HepG2 (cell line): ENCODE results near the gene PRXL2B. TPM values are rescaled to one million over a fixed set of nuclear protein-coding genes. Genes with fewer than 3 reads are reported as not detected.

Source experiments
- FOXC1 ChIP-seq: sonication (generic); formaldehyde crosslinking; IDR thresholded peaks from 2 replicates; pipeline ENCODE4 v1.8.0; 2022; ENCODE audit warnings: mild to moderate bottlenecking, missing genetic modification reagents, borderline replicate concordance
- GATA4 ChIP-seq: sonication (generic); IDR thresholded peaks from 2 replicates; pipeline ENCODE4 v1.6.1; 2016; ENCODE audit warnings: antibody characterized with exemption, low read depth, borderline replicate concordance
- HNF4A ChIP-seq: sonication (generic); formaldehyde crosslinking; IDR thresholded peaks from 2 replicates; pipeline ENCODE4 v1.4.0; 2020; ENCODE audit warnings: missing genetic modification reagents
- JUNB ChIP-seq: sonication (generic); formaldehyde crosslinking; IDR thresholded peaks from 2 replicates; pipeline ENCODE4 v1.8.0; 2022; ENCODE audit warnings: missing genetic modification reagents, mild to moderate bottlenecking, borderline replicate concordance
- KDM6A ChIP-seq: IDR thresholded peaks from 2 replicates; pipeline ENCODE4 v1.6.1; 2016; ENCODE audit warnings: low read depth
- REL ChIP-seq: sonication (generic); formaldehyde crosslinking; conservative IDR thresholded peaks from 2 replicates; pipeline ENCODE4 v1.8.0; 2022; ENCODE audit warnings: mild to moderate bottlenecking, missing genetic modification reagents, moderate library complexity
- RORA ChIP-seq: sonication (generic); formaldehyde crosslinking; IDR thresholded peaks from 2 replicates; pipeline ENCODE4 v1.5.0; 2020; ENCODE audit warnings: mild to moderate bottlenecking, missing genetic modification reagents, moderate library complexity
- RXRB ChIP-seq: IDR thresholded peaks from 2 replicates; pipeline ENCODE4 v1.6.1; 2016; ENCODE audit warnings: borderline replicate concordance, missing genetic modification reagents, missing compliant biosample characterization
- SAP130 ChIP-seq: IDR thresholded peaks from 2 replicates; pipeline ENCODE4 v1.6.1; 2016; ENCODE audit warnings: low read depth
- SMAD3 ChIP-seq: sonication (generic); formaldehyde crosslinking; IDR thresholded peaks from 2 replicates; pipeline ENCODE4 v1.4.0; 2020; ENCODE audit warnings: missing genetic modification reagents
- STAG1 ChIP-seq: sonication (generic); formaldehyde crosslinking; IDR thresholded peaks from 2 replicates; pipeline ENCODE4 v1.4.0; 2020; ENCODE audit warnings: missing genetic modification reagents
- TOPORS ChIP-seq: sonication (generic); formaldehyde crosslinking; IDR thresholded peaks from 2 replicates; pipeline ENCODE4 v1.8.0; 2023; ENCODE audit warnings: mild to moderate bottlenecking, missing genetic modification reagents
- ZNF431 ChIP-seq: sonication (generic); formaldehyde crosslinking; IDR thresholded peaks from 2 replicates; pipeline ENCODE4 v1.9.0; 2022; ENCODE audit warnings: missing genetic modification reagents, low read depth, mild to moderate bottlenecking, borderline replicate concordance
- ZNF468 ChIP-seq: sonication (generic); formaldehyde crosslinking; IDR thresholded peaks from 2 replicates; pipeline ENCODE4 v1.8.0; 2022; ENCODE audit warnings: mild to moderate bottlenecking, moderate library complexity, missing genetic modification reagents
- polyA plus RNA-seq, 8 experiments: library from polyadenylated mRNA; depleted of rRNA in 3 of 8; stranded (reverse) in 7 of 8; unstranded in 1 of 8; fragments of >200 nt; fragmentation: Illumina TruSeq in 4 of 8; extraction: Trizol in 4 of 8; gene quantifications; 2 replicates each; pipeline versions ENCODE4 v1.2.1 to v1.2.3, GENCODE V29; 2011 to 2016; ENCODE audit warnings: low read depth in 4 of 8, missing spikeins in 1 of 8, mixed read lengths in 1 of 8; ENCODE audit not compliant: insufficient read depth in 1 of 8
- total RNA-seq, 5 experiments: library from RNA; depleted of rRNA; stranded (reverse); fragments of >200 nt; fragmentation: Illumina TruSeq; extraction: Trizol; gene quantifications; 2 replicates each; pipeline ENCODE4 v1.2.3, GENCODE V29; 2016; ENCODE audit warnings: low read depth in 1 of 5
- TF ChIP-seq, protein P1 (sequence below): sonication (generic); formaldehyde crosslinking; IDR thresholded peaks from 2 replicates; pipeline ENCODE4 v1.5.1; 2020; ENCODE audit warnings: missing genetic modification reagents, mild to moderate bottlenecking, borderline replicate concordance
- TF ChIP-seq, protein P2 (sequence below): sonication (generic); formaldehyde crosslinking; IDR thresholded peaks from 2 replicates; pipeline ENCODE4 v1.5.0; 2020; ENCODE audit warnings: mild to moderate bottlenecking, low read depth, missing genetic modification reagents, borderline replicate concordance
- TF ChIP-seq, protein P3 (sequence below): sonication (generic); formaldehyde crosslinking; IDR thresholded peaks from 2 replicates; pipeline ENCODE4 v1.4.0; 2020; ENCODE audit warnings: missing genetic modification reagents, borderline replicate concordance
- TF ChIP-seq, protein P4 (sequence below): sonication (generic); formaldehyde crosslinking; IDR thresholded peaks from 2 replicates; pipeline ENCODE4 v1.4.0; 2020; ENCODE audit warnings: mild to moderate bottlenecking, missing genetic modification reagents, borderline replicate concordance
- TF ChIP-seq, protein P5 (sequence below): sonication (generic); formaldehyde crosslinking; IDR thresholded peaks from 2 replicates; pipeline ENCODE4 v1.4.0; 2020; ENCODE audit warnings: missing genetic modification reagents

The PRXL2B gene
- total and polyA plus RNA-seq, 2 of the 13 experiments (the other 11 are each of a cell fraction or from before 2014, with no cell fraction given), result 16.8 to 22.1 TPM

DNA sequence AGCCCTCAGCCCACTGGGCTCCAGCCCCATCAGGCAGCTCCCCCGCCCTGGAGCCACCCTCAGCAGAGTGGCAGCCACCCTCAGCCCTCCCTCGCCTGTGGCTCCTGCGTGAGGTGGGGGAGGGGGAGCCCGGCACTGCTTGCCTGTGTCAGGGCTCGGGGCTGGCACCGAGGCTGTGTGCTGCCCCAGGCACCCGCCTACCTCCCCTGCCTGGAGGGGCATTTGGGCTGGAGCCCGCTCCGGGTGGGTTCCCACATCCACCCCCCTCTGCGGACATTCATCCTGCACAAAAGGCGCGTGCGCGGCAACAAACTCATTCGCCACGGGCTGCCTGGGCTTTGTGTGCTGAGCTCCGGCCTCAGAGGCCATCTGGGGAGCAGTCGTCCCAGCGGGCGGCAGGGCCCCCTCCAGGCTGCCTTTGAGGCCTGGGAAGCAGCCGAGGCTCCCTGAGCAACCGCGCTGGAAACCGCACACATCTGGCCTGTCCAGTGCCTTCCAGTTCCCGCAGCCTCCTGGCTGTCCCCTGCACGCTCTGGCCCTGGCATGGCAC, 43.0 kb upstream of the PRXL2B start (continued):
- no peak for TF ChIP-seq ZNF431 (CRISPR knock-in tag)
- peak; percentile 32; the same call in 1 of the 2 replicates for TF ChIP-seq SAP130 (CRISPR knock-in tag)
- no peak for TF ChIP-seq FOXC1 (CRISPR knock-in tag)
- TF ChIP-seq, protein P1, sequence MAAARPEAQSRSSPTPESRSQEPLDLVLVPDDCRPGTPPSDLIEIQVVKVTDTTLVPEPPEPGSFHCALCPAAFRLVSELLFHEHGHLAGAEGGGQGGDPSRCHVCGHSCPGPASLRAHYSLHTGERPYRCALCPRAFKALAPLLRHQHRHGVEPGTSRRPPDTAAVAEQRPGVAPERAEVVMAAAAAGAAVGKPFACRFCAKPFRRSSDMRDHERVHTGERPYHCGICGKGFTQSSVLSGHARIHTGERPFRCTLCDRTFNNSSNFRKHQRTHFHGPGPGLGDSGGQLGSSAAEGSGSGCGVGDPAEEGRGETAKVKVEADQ, result 0 out of 2 replicates have a peak, but pooled peaks have one; percentile 25
- TF ChIP-seq REL (CRISPR knock-in tag), result no peak
- TF ChIP-seq, protein P2, sequence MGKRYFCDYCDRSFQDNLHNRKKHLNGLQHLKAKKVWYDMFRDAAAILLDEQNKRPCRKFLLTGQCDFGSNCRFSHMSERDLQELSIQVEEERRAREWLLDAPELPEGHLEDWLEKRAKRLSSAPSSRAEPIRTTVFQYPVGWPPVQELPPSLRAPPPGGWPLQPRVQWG (CRISPR knock-in tag), result no peak
- TF ChIP-seq, protein P3, sequence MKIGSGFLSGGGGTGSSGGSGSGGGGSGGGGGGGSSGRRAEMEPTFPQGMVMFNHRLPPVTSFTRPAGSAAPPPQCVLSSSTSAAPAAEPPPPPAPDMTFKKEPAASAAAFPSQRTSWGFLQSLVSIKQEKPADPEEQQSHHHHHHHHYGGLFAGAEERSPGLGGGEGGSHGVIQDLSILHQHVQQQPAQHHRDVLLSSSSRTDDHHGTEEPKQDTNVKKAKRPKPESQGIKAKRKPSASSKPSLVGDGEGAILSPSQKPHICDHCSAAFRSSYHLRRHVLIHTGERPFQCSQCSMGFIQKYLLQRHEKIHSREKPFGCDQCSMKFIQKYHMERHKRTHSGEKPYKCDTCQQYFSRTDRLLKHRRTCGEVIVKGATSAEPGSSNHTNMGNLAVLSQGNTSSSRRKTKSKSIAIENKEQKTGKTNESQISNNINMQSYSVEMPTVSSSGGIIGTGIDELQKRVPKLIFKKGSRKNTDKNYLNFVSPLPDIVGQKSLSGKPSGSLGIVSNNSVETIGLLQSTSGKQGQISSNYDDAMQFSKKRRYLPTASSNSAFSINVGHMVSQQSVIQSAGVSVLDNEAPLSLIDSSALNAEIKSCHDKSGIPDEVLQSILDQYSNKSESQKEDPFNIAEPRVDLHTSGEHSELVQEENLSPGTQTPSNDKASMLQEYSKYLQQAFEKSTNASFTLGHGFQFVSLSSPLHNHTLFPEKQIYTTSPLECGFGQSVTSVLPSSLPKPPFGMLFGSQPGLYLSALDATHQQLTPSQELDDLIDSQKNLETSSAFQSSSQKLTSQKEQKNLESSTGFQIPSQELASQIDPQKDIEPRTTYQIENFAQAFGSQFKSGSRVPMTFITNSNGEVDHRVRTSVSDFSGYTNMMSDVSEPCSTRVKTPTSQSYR (CRISPR knock-in tag), result peak; percentile 87
- TF ChIP-seq RXRB, result no peak
- TF ChIP-seq JUNB, result no peak
- no peak for TF ChIP-seq TOPORS (CRISPR knock-in tag)
- TF ChIP-seq ZNF468 (CRISPR knock-in tag), result no peak
- TF ChIP-seq STAG1 (CRISPR knock-in tag), result peak; percentile 20; the same call in 1 of the 2 replicates
- TF ChIP-seq RORA (CRISPR knock-in tag), result no peak
- TF ChIP-seq, protein P4, sequence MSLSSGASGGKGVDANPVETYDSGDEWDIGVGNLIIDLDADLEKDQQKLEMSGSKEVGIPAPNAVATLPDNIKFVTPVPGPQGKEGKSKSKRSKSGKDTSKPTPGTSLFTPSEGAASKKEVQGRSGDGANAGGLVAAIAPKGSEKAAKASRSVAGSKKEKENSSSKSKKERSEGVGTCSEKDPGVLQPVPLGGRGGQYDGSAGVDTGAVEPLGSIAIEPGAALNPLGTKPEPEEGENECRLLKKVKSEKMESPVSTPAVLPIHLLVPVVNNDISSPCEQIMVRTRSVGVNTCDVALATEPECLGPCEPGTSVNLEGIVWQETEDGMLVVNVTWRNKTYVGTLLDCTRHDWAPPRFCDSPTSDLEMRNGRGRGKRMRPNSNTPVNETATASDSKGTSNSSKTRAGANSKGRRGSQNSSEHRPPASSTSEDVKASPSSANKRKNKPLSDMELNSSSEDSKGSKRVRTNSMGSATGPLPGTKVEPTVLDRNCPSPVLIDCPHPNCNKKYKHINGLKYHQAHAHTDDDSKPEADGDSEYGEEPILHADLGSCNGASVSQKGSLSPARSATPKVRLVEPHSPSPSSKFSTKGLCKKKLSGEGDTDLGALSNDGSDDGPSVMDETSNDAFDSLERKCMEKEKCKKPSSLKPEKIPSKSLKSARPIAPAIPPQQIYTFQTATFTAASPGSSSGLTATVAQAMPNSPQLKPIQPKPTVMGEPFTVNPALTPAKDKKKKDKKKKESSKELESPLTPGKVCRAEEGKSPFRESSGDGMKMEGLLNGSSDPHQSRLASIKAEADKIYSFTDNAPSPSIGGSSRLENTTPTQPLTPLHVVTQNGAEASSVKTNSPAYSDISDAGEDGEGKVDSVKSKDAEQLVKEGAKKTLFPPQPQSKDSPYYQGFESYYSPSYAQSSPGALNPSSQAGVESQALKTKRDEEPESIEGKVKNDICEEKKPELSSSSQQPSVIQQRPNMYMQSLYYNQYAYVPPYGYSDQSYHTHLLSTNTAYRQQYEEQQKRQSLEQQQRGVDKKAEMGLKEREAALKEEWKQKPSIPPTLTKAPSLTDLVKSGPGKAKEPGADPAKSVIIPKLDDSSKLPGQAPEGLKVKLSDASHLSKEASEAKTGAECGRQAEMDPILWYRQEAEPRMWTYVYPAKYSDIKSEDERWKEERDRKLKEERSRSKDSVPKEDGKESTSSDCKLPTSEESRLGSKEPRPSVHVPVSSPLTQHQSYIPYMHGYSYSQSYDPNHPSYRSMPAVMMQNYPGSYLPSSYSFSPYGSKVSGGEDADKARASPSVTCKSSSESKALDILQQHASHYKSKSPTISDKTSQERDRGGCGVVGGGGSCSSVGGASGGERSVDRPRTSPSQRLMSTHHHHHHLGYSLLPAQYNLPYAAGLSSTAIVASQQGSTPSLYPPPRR (CRISPR knock-in tag), result 0 out of 2 replicates have a peak, but pooled peaks have one; percentile 32
- TF ChIP-seq, protein P5, sequence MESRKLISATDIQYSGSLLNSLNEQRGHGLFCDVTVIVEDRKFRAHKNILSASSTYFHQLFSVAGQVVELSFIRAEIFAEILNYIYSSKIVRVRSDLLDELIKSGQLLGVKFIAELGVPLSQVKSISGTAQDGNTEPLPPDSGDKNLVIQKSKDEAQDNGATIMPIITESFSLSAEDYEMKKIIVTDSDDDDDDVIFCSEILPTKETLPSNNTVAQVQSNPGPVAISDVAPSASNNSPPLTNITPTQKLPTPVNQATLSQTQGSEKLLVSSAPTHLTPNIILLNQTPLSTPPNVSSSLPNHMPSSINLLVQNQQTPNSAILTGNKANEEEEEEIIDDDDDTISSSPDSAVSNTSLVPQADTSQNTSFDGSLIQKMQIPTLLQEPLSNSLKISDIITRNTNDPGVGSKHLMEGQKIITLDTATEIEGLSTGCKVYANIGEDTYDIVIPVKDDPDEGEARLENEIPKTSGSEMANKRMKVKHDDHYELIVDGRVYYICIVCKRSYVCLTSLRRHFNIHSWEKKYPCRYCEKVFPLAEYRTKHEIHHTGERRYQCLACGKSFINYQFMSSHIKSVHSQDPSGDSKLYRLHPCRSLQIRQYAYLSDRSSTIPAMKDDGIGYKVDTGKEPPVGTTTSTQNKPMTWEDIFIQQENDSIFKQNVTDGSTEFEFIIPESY (CRISPR knock-in tag), result peak; percentile 8; the same call in 1 of the 2 replicates
- TF ChIP-seq GATA4, result no peak
- no peak for TF ChIP-seq HNF4A
- no peak for TF ChIP-seq KDM6A (CRISPR knock-in tag)
- TF ChIP-seq SMAD3, result no peak
